IMR-90 (cell line): ENCODE results near the gene OR1E2. TPM values are rescaled to one million over a fixed set of nuclear protein-coding genes. Genes with fewer than 3 reads are reported as not detected.

Experiments used
- ATAC-seq: fragments of 200-7000 bp; cut with Tn5 transposase; 2 replicates; pipeline ENCODE4 v1.9.1; 2020; ENCODE audit warnings: low read depth, mild to moderate bottlenecking, moderate library complexity
- BruUV-seq: library from RNA; stranded (reverse); fragments of 400-500 nt; replicated peaks from 2 replicates; lab custom pipeline; 2021; lab: Mats Ljungman, UMichigan
- CTCF ChIA-PET: fragments of 300-600 bp; formaldehyde crosslinking; extraction: SDS; loops from one replicate; lab custom pipeline; 2021; ENCODE audit warnings: antibody characterized with exemption; lab: Yijun Ruan, JAX
- POLR2A ChIA-PET: fragments of 300-600 bp; sonication (Branson Sonifier 250); formaldehyde crosslinking; loops from one replicate; lab custom pipeline; 2022; ENCODE audit warnings: antibody characterized with exemption; ENCODE audit not compliant: unreplicated experiment; lab: Charles Lee
- DNase-seq: peaks from one replicate; pipeline ENCODE4 v3.0.0; 2013
- H2AFZ ChIP-seq: replicated peaks from 2 replicates; pipeline ENCODE3; 2013; ENCODE audit warnings: low read length, mild to moderate bottlenecking; ENCODE audit not compliant: poor library complexity
- H2AK5ac ChIP-seq: 2 replicates; pipeline ENCODE4 v1.6.1; 2013; ENCODE audit warnings: low read depth, low read length, inconsistent platforms
- H2AK9ac ChIP-seq: replicated peaks from 2 replicates; pipeline ENCODE3; 2013; ENCODE audit warnings: mild to moderate bottlenecking, low read depth, low read length, moderate library complexity; ENCODE audit not compliant: poor library complexity
- H2BK120ac ChIP-seq: 2 replicates; pipeline ENCODE4 v1.6.1; 2013; ENCODE audit warnings: low read depth, low read length, inconsistent platforms
- H2BK15ac ChIP-seq: 3 replicates; pipeline ENCODE4 v1.6.1; 2013; ENCODE audit warnings: low read depth, low read length, inconsistent platforms
- H2BK20ac ChIP-seq: 2 replicates; pipeline ENCODE4 v1.6.1; 2013; ENCODE audit warnings: low read depth, mild to moderate bottlenecking, inconsistent platforms, low read length, moderate library complexity
- H2BK5ac ChIP-seq: 2 replicates; pipeline ENCODE4 v1.6.1; 2013; ENCODE audit warnings: mild to moderate bottlenecking, low read depth, low read length, inconsistent platforms; ENCODE audit not compliant: poor library complexity, severe bottlenecking
- H3K14ac ChIP-seq: replicated peaks from 2 replicates; pipeline ENCODE4 v1.6.1; 2013; ENCODE audit warnings: low read depth, low read length, inconsistent platforms
- H3K18ac ChIP-seq: 2 replicates; pipeline ENCODE4 v1.6.1; 2013; ENCODE audit warnings: low read depth, low read length, control low read depth
- H3K23ac ChIP-seq: 2 replicates; pipeline ENCODE4 v1.6.1; 2013; ENCODE audit warnings: low read depth, low read length, inconsistent platforms
- H3K27ac ChIP-seq: 2 replicates; pipeline ENCODE4 v1.5.1; 2013; ENCODE audit warnings: mild to moderate bottlenecking, control low read depth, low read length; ENCODE audit not compliant: insufficient read depth
- H3K27me3 ChIP-seq: 2 replicates; pipeline ENCODE4 v1.6.1; 2013; ENCODE audit warnings: low read length; ENCODE audit not compliant: control insufficient read depth, insufficient read depth
- H3K36me3 ChIP-seq: 2 replicates; pipeline ENCODE4 v1.6.1; 2013; ENCODE audit warnings: low read length, mixed read lengths; ENCODE audit not compliant: control insufficient read depth, insufficient read depth
- H3K4ac ChIP-seq: 2 replicates; pipeline ENCODE4 v1.6.1; 2013; ENCODE audit warnings: low read depth, low read length, inconsistent platforms
- H3K4me1 ChIP-seq: 2 replicates; pipeline ENCODE4 v1.6.1; 2013; ENCODE audit warnings: low read length, mixed read lengths; ENCODE audit not compliant: control insufficient read depth, insufficient read depth
- H3K4me2 ChIP-seq: 2 replicates; pipeline ENCODE4 v1.6.1; 2013; ENCODE audit warnings: low read depth, mild to moderate bottlenecking, control low read depth, low read length, moderate library complexity
- H3K4me3 ChIP-seq: 2 replicates; pipeline ENCODE4 v1.5.1; 2013; ENCODE audit warnings: low read depth, mild to moderate bottlenecking, control low read depth, low read length, moderate library complexity; ENCODE audit not compliant: insufficient read depth
- H3K56ac ChIP-seq: 2 replicates; pipeline ENCODE4 v1.6.1; 2013; ENCODE audit warnings: low read length, inconsistent platforms; ENCODE audit not compliant: insufficient read depth; ENCODE audit errors: extremely low read depth
- H3K79me1 ChIP-seq, 2 experiments: 2 replicates each; pipeline ENCODE4 v1.6.1; 2013; ENCODE audit warnings: low read length in 2 of 2, inconsistent platforms in 1 of 2, low read depth in 1 of 2
- H3K9ac ChIP-seq: 2 replicates; pipeline ENCODE4 v1.6.1; 2013; ENCODE audit warnings: low read depth, low read length, control low read depth
- H3K9me1 ChIP-seq: 2 replicates; pipeline ENCODE4 v1.6.1; 2013; ENCODE audit warnings: low read length, inconsistent platforms; ENCODE audit not compliant: insufficient read depth
- H3K9me3 ChIP-seq: 2 replicates; pipeline ENCODE4 v1.6.1; 2013; ENCODE audit warnings: low read length; ENCODE audit not compliant: control insufficient read depth, insufficient read depth
- H4K20me1 ChIP-seq: 2 replicates; pipeline ENCODE4 v1.6.1; 2013; ENCODE audit warnings: low read length, inconsistent platforms; ENCODE audit not compliant: insufficient read depth
- H4K5ac ChIP-seq: 2 replicates; pipeline ENCODE4 v1.6.1; 2013; ENCODE audit warnings: mild to moderate bottlenecking, low read depth, low read length, control low read depth
- H4K8ac ChIP-seq, 2 experiments: 2 replicates each; pipeline ENCODE4 v1.6.1; 2013; ENCODE audit warnings: low read depth in 2 of 2, low read length in 2 of 2, control low read depth in 1 of 2, inconsistent platforms in 1 of 2
- H4K91ac ChIP-seq: 2 replicates; pipeline ENCODE4 v1.6.1; 2013; ENCODE audit warnings: low read depth, low read length, inconsistent platforms; ENCODE audit not compliant: insufficient read depth
- FOS ChIP-seq: fragments of 150-350 bp; IDR thresholded peaks from 2 replicates; pipeline ENCODE4 v1.6.1; 2016; ENCODE audit warnings: low read depth, low read length
- MAFK ChIP-seq: IDR thresholded peaks from 2 replicates; pipeline ENCODE4 v1.6.1; 2012; ENCODE audit warnings: low read depth, low read length, improper control_type of control experiment
- NFE2L2 ChIP-seq: fragments of 150-350 bp; IDR thresholded peaks from 2 replicates; pipeline ENCODE4 v1.6.1; 2016; ENCODE audit warnings: low read depth, mild to moderate bottlenecking, low read length
- POLR2A ChIP-seq: IDR thresholded peaks from 2 replicates; pipeline ENCODE4 v1.6.1; 2012; ENCODE audit warnings: mild to moderate bottlenecking, low read depth, low read length
- RAD21 ChIP-seq: IDR thresholded peaks from 2 replicates; pipeline ENCODE4 v1.6.1; 2012; ENCODE audit warnings: low read length, improper control_type of control experiment
- RCOR1 ChIP-seq: IDR thresholded peaks from 2 replicates; pipeline ENCODE4 v1.6.1; 2012; ENCODE audit warnings: mild to moderate bottlenecking, low read length, improper control_type of control experiment; ENCODE audit not compliant: insufficient replicate concordance
- RFX5 ChIP-seq: IDR thresholded peaks from 2 replicates; pipeline ENCODE4 v1.8.0; 2012; ENCODE audit warnings: low read depth, mild to moderate bottlenecking, low read length, moderate library complexity
- SMC3 ChIP-seq: fragments of 150-350 bp; IDR thresholded peaks from 2 replicates; pipeline ENCODE4 v1.6.1; 2016; ENCODE audit warnings: low read depth, mild to moderate bottlenecking, antibody characterized with exemption, low read length, moderate library complexity
- WGBS, 2 experiments: methylation state at CpG; one replicate each; pipeline versions ENCODE4 v1.1.5 to v1.1.7; 2013; ENCODE audit warnings: missing lambda C conversion rate in 2 of 2; ENCODE audit not compliant: insufficient read length in 1 of 2; ENCODE audit errors: extremely low coverage in 2 of 2; 5-methylcytosine and 5-hydroxymethylcytosine counted together
- dilution Hi-C: fragments of 300-500 bp; cut with HindIII; formaldehyde crosslinking; loops from one replicate; pipeline ENCODE4 v1.14.3; 2018; ENCODE audit warnings: low sequenced_read_pairs; ENCODE audit not compliant: unreplicated experiment
- in situ Hi-C: fragments of 300-500 bp; cut with MboI; formaldehyde crosslinking; loops from 3 replicates; pipeline ENCODE4 v1.14.3; 2019; ENCODE audit warnings: low sequenced_read_pairs, inconsistent platforms, mixed read lengths
- intact Hi-C: fragments of 100-400 bp; cut with micrococcal nuclease; formaldehyde crosslinking; loops from 2 replicates; pipeline ENCODE4 v1.10.0; 2022
- polyA plus RNA-seq, 3 experiments: library from polyadenylated mRNA; depleted of rRNA; stranded (reverse); fragments of >200 nt; gene quantifications; 2 replicates each; pipeline ENCODE4 v1.2.3, GENCODE V29; 2012; ENCODE audit warnings: low replicate concordance in 1 of 3
- total RNA-seq: library from RNA; depleted of rRNA; stranded (reverse); fragments of >200 nt; gene quantifications from 2 replicates; pipeline ENCODE4 v1.2.3, GENCODE V29; 2012; rRNA removed

OR1E2 gene
- total and polyA plus RNA-seq, 2 of the 4 experiments (the other 2 are of a cell fraction), result not detected

DNA sequence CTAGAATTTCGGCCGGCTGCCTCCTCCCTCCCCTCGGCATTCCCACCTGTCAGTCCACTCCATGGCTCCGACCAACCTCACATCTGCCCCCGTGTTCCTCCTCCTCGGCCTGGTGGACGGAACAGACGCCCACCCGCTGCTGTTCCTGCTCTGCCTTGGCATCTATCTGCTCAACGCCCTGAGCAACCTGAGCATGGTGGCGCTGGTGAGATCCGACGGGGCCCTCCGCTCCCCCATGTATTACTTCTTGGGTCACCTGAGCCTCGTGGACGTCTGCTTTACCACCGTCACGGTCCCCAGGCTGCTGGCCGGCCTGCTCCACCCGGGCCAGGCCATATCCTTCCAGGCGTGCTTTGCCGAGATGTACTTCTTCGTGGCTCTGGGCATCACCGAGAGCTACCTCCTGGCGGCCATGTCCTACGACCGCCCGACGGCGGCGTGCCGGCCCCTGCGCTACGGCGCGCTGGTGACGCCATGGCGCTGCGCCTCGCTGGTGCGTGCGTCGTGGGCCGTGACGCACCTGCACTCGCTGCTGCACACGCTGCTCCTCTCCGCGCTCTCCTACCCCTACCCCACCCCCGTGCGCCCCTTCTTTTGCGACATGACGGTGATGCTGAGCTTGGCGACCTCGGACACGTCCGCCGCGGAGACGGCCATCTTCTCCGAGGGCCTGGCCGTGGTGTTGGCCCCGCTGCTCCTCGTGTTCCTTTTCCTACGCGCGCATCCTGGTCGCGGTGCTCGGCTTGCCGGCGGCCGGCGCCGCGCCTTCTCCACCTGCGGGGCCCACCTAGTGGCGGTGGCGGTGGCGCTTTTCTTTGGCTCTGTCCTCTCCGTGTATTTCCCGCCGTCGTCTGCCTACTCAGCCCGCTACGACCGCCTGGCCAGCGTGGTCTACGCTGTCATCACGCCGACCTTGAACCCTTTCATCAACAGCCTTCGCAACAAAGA, 47.5 kb downstream of the OR1E2 start, which contains the start of gene OR3A2:
Gene OR3A2 (minus strand): TSS at position 440 of the 948 bp plus-strand sequence.
- H2AK5ac ChIP-seq, result no peak within 1 kb of the TSS
- no TSS peak for BruUV-seq
- intact Hi-C loops, result no loop called here
- H3K9ac ChIP-seq, result no peak within 1 kb of the TSS
- no peak for DNase-seq
- H3K56ac ChIP-seq, result no peak within 1 kb of the TSS
- in situ Hi-C loops, result no loop called here
- TF ChIP-seq SMC3 (no peak), RCOR1 (no peak), RAD21 (no peak), POLR2A (no peak), RFX5 (no peak), NFE2L2 (no peak), FOS (no peak), MAFK (no peak)
- no peaks in the 10 kb centered on the region for H3K36me3 ChIP-seq
- no peak within 1 kb of the TSS for H3K4me2 ChIP-seq
- H3K27me3 ChIP-seq, result no peaks in the 10 kb centered on the region
- H2BK120ac ChIP-seq, result no peak within 1 kb of the TSS
- H4K20me1 ChIP-seq, result no peaks in the 10 kb centered on the region
- H4K91ac ChIP-seq, result no peak within 1 kb of the TSS
- H3K4me3 ChIP-seq, result no peak within 1 kb of the TSS
- H2AFZ ChIP-seq, result no peak within 1 kb of the TSS
- ChIA-PET CTCF (no interaction called here), POLR2A (no interaction called here)
- H2BK15ac ChIP-seq, result no peak within 1 kb of the TSS
- H3K9me1 ChIP-seq, result no peaks in the 10 kb centered on the region
- H3K18ac ChIP-seq, result no peak within 1 kb of the TSS
- H3K9me3 ChIP-seq, result peaks cover 17% of the 10 kb centered on the region
- H3K23ac ChIP-seq, result no peak within 1 kb of the TSS
- H3K27ac ChIP-seq, result no peak within 1 kb of the TSS
- no peak within 1 kb of the TSS for H4K5ac ChIP-seq
- WGBS, 2 experiments, result 27% methylated on average over 45 of the region's 92 CpGs; no CpG with 5 or more reads in 1 of the 2 experiments
- H2BK5ac ChIP-seq, result no peak within 1 kb of the TSS
- no peak within 1 kb of the TSS for H3K14ac ChIP-seq
- ATAC-seq, result no peak
- no peak within 1 kb of the TSS for H4K8ac ChIP-seq
- H2AK9ac ChIP-seq, result no peak within 1 kb of the TSS
- H3K79me1 ChIP-seq, result no peaks in the 10 kb centered on the region
- no peaks in the 10 kb centered on the region for H3K4me1 ChIP-seq
- no peak within 1 kb of the TSS for H3K4ac ChIP-seq
- no peak within 1 kb of the TSS for H2BK20ac ChIP-seq
- dilution Hi-C loops, result no loop called here

Other genes with a start within 250 kb of the OR1E2 start
- gene OR1A2, start 236.3 kb downstream of the OR1E2 start, total RNA-seq, result not detected in 2 replicates
- not detected in 2 replicates for gene OR1A2, start 236.3 kb downstream of the OR1E2 start, polyA plus RNA-seq (2012; rRNA removed)
- not detected in 2 replicates for gene OR1A1, start 226.2 kb downstream of the OR1E2 start, total RNA-seq
- not detected in 2 replicates for gene OR1A1, start 226.2 kb downstream of the OR1E2 start, polyA plus RNA-seq (2012; rRNA removed)
- gene OR3A1, start 135.5 kb downstream of the OR1E2 start, total RNA-seq, result not detected in 2 replicates
- not detected in 2 replicates for gene OR3A1, start 135.5 kb downstream of the OR1E2 start, polyA plus RNA-seq (2012; rRNA removed)
- not detected in 2 replicates for gene OR3A2, start 47.5 kb downstream of the OR1E2 start, total RNA-seq
- not detected in 2 replicates for gene OR3A2, start 47.5 kb downstream of the OR1E2 start, polyA plus RNA-seq (2012; rRNA removed)
- gene OR1E1, start 35.4 kb downstream of the OR1E2 start, total RNA-seq, result not detected in 2 replicates
- not detected in 2 replicates for gene OR1E1, start 35.4 kb downstream of the OR1E2 start, polyA plus RNA-seq (2012; rRNA removed)
- gene OR3A3, start 22.5 kb downstream of the OR1E2 start, total RNA-seq, result not detected in 2 replicates
- not detected in 2 replicates for gene OR3A3, start 22.5 kb downstream of the OR1E2 start, polyA plus RNA-seq (2012; rRNA removed)
- gene SPATA22, start 38.0 kb upstream of the OR1E2 start, total RNA-seq, result 0.18 and 0.28 TPM in 2 replicates
- 0.23 and 0.29 TPM in 2 replicates for gene SPATA22, start 38.0 kb upstream of the OR1E2 start, polyA plus RNA-seq (2012; rRNA removed)
- not detected in 2 replicates for gene ASPA, start 42.2 kb upstream of the OR1E2 start, total RNA-seq
- 0.02 TPM in 1 of 2 replicates, not detected in the other for gene ASPA, start 42.2 kb upstream of the OR1E2 start, polyA plus RNA-seq (2012; rRNA removed)
- under 0.01 and 0.18 TPM in 2 replicates for gene TRPV3, start 124.0 kb upstream of the OR1E2 start, total RNA-seq
- 0.10 and 0.26 TPM in 2 replicates for gene TRPV3, start 124.0 kb upstream of the OR1E2 start, polyA plus RNA-seq (2012; rRNA removed)
- gene TRPV1, start 175.6 kb upstream of the OR1E2 start, total RNA-seq, result 0.28 and 0.54 TPM in 2 replicates
- gene TRPV1, start 175.6 kb upstream of the OR1E2 start, polyA plus RNA-seq (2012; rRNA removed), result 1.5 and 1.9 TPM in 2 replicates
- 12.8 and 14.3 TPM in 2 replicates for gene SHPK, start 202.4 kb upstream of the OR1E2 start, total RNA-seq
- gene SHPK, start 202.4 kb upstream of the OR1E2 start, polyA plus RNA-seq (2012; rRNA removed), result 10.7 and 11.1 TPM in 2 replicates
- gene CTNS, start 202.9 kb upstream of the OR1E2 start, total RNA-seq, result 4.7 and 6.9 TPM in 2 replicates
- gene CTNS, start 202.9 kb upstream of the OR1E2 start, polyA plus RNA-seq (2012; rRNA removed), result 4.7 and 5.3 TPM in 2 replicates
- gene TAX1BP3, start 234.7 kb upstream of the OR1E2 start, total RNA-seq, result 146 and 170 TPM in 2 replicates
- gene TAX1BP3, start 234.7 kb upstream of the OR1E2 start, polyA plus RNA-seq (2012; rRNA removed), result 176 and 196 TPM in 2 replicates
- 10.8 and 10.9 TPM in 2 replicates for gene EMC6, start 235.0 kb upstream of the OR1E2 start, total RNA-seq
- 80.5 and 84.4 TPM in 2 replicates for gene EMC6, start 235.0 kb upstream of the OR1E2 start, polyA plus RNA-seq (2012; rRNA removed)